ENCODE measurements around the gene TCL1B.
"Not testable (repeated sequence)": the region's sequence is repeated elsewhere in the genome, so short reads cannot be mapped to it uniquely, and the experiment has no call there.

TCL1B gene

GRCh38 chr14:95685978-95686922, at the start of gene TCL1B:
TCL1B (plus strand) TSS chr14:95686426; CDS start chr14:95686468, 42 bp downstream.
- no peak for DNase-seq (ENCODE audit: low spot score)

GRCh38 chr14:95644981-95645380, 41.2 kb upstream of the TCL1B start:
- DNase-seq (ENCODE audit: low spot score) = no peak

DNA sequence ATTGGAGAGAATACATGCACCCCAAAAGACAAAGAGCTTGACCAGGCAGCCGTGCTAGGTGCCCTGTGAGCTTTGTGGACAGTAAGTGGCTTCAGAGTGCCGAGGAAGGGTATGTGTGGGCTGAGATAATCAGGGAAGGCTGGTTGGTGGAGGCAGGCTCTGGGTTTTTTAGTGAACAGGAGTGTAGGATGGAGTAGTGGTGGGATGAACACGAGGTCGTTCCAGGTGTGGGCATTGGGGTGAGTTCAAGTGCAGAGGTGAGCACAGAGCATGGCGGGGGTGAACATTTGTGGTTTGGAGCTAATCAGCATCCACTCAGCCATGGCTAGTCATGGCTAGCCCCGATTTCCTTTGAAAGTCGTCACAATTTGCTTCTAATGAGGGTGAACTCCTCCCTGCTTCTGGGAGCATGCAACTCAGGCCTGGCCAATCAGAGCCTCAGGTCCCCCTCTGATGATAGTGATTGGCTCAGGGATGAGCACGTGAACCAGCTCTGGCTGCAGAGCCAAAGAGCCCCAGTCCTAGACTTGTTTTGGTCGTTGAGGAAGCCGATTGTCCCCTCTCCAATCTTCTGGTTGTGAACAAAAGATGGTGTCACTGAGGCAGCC, 40.7 kb upstream of the TCL1B start:
- no peak for DNase-seq (ENCODE audit: low spot score)

DNA sequence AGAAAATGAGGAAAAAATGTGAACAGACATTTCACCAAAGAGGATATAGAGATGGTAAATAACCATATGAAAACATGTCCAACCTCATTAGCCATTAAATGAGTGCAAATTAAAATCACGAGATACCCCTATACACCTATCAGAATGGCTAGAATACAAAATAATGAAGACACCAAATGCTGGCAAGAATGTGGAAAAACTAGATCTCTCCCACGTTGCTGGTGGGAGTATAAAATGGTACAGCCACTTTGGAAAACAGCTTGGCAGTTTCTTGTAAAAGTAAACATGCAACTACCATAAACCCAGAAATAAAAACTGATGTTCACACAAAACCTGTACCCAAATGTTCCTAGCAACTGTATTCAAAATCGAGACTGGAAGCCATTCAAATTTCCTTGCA, 38.3 kb upstream of the TCL1B start:
- DNase-seq (ENCODE audit: low spot score) = no peak

DNA sequence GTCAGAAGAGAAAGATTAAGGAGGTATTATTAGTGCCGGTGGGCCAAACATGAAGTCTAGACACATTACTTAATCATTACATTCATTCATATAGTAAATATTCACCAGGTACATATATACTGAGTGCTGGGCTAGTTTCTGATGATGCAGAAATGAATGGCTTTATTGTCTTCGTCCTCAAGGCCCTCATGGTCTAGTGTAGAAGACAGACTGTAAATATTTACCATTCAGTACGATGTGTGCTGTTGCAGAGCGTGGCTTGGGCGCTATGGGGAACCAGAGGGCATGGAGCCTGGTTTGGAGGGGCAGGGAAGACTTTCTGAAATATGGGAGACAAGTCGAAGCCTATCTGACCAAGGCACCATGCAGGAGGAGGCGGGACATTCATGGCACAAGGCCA, 37.0 kb upstream of the TCL1B start:
- DNase-seq (ENCODE audit: low spot score) = no peak

DNA sequence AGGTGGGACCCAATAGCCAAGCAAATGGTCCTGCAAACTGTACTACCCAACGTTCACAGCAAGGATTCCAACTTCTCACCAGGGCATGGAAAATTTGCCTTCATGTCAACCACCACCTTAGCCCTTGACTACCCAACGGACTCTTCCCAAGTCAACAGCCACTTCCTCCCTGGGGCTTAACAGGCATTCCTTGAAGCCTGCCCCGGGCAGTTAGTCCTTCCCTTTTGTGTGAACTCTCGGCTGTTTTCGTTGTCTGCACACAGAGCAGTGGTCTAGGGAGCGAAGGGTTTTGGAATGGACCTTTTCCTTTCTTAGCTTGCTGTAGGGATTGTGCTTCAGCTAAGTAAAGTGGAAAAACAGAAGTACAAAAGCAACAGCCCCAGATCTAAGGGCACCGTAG, 35.2 kb upstream of the TCL1B start:
- no peak for DNase-seq (ENCODE audit: low spot score)

GRCh38 chr14:95651821-95652583, 34.2 kb upstream of the TCL1B start:
- DNase-seq (ENCODE audit: low spot score) = no peak

- no peak for DNase-seq (ENCODE audit: low spot score)
Measured at GRCh38 chr14:95652690-95653089, 33.5 kb upstream of the TCL1B start.

DNA sequence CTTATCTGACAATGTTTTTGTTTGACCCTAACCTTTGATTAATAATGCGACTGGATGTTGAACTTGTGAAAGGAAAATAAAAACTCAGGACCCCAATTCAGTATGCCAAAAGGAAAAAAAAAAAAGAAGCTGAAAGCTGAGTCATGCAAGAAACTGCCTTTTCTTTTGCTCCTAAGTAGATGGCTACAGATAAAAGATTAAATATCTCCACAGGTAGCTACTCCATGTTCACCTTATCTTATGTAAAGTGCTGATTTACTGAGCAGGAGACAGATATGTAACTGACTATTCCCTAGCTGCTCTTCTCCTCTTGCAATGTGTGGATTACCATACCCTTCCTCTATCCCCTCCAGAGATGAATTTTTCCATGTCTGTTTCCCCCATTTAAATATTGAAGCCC, 30.8 kb upstream of the TCL1B start:
- DNase-seq (ENCODE audit: low spot score) = no peak

DNA sequence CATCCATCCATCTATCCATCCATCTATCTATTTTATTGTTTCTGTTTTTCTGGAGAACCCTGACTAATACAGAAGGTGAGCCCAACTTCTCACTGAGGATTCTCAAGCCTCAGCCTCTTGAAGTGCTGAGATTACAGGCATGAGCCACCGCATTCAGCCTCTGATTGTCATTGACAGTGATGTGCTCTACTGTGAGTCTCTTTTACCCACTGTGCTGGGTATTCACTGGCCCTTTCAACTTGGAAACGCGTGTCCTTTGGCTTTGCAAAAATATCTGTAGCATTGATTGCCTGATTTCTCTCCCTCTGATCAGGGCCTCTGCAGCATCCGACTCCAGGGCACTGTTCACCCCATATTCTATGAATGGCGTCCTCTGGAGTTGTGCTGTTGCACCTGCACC, 29.6 kb upstream of the TCL1B start:
- no peak for DNase-seq (ENCODE audit: low spot score)

DNA sequence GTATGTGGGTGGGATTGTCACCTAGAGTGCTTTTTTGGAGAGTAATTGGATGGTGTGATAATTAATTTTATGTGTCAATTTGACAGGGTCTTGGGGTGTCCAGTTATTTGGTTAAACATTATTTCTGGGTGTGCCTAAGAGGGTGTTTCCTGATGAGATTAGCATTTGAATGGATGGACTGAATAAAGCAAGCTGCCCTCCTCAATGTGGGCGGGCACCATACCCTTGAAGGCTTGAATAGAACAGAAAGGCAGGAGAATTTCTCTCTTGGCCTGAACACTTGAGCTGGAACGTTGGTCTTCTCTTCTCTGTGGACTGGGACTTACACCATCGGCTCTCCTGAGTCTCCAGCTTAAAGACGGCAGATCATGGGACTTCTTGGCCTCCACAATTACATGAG, 28.8 kb upstream of the TCL1B start:
- no peak for DNase-seq (ENCODE audit: low spot score)

GRCh38 chr14:95659293-95659989, 26.8 kb upstream of the TCL1B start:
- no peak for DNase-seq (ENCODE audit: low spot score)

DNA sequence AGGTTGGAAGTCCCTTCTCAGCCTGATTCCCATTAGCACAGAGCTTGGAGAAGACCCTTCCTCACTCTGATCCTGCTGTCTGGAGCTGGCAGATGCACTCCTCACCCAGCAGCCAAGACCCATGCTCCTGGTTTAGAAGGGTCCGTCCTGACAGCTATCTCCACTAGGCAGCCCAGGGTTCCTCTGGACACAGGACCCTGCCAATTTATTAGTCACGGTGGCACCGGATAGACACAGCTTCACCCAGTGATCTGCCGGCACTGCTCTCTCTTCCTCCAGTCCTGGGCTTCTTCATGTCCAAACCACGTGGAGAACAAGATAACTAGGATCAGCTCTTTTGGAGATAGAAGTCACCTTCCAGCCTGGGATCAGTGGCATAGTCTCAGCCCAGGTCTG, 26.2 kb upstream of the TCL1B start:
- no peak for DNase-seq (ENCODE audit: low spot score)

DNA sequence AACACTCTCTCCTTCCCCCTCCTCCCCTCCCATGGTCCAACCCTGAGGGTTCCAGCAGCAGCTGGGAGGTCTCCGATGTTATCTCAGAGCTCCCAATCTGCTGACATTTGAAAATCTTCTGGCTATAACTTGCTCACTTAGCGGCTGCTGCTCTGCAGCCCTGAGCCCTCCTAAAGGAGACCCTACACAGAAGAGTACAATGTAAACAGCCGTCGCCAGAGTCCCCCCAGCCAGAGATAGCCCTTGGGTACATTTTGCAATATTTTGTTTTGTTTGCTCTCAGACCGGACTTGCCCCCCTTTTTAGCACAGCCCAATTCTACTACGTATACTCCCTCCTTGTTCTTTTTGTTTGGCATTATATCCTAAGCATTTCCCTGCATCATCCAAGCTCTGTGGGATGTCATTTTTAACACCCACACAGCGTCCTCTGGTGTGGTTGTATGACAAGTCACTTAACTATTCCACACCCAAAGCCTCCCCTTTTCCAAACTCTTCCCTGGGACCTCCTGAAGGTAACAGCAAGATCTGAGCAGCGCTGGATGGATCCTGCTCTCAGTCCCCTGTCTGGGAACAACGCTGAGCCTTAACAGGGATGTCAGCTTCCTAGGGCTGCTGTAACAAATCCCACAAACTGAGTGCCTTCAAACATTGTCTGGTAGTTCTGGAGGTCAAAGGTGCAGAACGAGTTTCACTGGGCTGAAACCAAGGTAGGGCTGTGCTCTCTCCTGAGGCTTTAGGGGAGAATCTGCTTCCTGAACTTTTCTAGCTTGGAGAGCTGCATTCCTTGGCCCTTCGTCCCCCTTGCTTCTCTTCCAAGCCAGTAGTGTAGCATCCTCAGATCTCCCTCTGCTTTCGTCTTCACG, 25.3 kb upstream of the TCL1B start:
- no peak for DNase-seq (ENCODE audit: low spot score)

DNA sequence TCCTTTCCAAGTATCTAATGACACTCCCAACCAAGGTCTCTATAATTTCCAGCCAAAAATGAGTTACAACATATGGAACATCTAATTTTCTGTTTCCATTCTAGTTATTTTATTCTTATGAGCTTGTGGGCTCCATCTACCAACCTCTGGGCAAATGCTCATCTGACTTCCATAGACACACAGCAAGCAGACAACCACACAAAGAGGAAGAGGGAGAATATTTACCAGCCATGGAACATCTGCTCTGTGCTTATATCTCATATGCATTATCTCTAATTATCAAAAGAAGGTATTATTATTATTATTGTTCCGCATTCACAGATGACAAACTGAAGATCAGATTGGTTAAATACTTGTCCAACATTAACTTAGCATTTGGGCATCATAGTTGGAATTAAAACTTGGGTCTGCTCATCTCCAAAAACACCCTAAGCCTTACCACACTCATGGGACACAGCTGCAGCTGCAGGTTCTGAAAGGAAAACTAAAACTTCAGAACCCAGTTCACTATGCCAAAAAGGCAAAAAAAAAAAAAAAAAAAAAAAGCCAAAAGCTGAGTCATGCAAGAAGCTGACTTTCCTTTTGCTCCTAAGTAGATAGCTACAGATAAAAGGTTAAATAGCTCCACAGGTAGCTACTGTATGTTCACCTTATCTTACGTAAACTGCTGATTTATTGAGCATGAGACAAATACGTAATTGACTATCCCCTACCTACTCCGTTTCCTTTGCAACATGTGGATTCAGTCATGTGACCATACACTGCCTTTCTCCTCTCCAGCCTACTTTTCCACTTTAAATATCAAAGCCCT, 23.6 kb upstream of the TCL1B start:
- DNase-seq (ENCODE audit: low spot score) = no peak

- no peak for DNase-seq (ENCODE audit: low spot score)
Measured at GRCh38 chr14:95663226-95663797, 22.9 kb upstream of the TCL1B start.

DNA sequence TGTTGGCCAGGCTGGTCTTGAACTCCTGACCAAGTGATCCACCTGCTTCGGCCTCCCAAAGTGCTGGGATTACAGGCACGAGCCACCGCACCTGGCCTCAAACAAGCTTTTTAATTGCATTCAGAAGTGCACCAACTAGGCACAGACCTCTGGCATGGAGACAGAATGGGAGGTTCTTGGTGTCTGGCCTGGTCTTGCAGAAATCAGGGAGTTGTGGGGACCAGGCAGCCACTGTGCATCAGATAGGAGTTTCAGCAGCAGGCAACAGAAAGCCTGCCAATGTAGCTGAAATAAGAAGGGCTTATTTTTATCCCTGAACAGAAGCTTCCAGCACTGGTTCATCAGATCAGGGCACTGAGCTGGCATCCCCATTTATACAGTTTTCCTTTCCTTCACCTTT, 22.2 kb upstream of the TCL1B start:
- no peak for DNase-seq (ENCODE audit: low spot score)

GRCh38 chr14:95664546-95664945, 21.7 kb upstream of the TCL1B start:
- DNase-seq (ENCODE audit: low spot score) = no peak

DNA sequence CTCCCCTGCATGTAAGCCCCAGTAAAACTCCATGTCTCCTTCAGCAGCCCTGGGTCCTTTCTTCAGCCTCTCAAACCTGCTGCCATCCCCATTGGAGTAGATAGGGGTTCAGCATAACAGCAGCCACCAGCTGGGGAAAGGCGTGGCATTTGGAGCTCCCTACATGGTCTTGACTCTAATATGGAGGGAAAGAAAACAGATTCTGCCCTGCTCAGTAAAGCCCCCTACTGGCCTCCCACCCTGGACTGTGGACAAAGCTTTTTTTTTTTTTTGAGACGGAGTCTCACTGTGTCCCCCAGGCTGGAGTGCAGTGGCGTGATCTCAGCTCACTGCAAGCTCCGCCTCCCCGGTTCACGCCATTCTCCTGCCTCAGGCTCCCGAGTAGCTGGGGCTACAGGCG, 20.7 kb upstream of the TCL1B start:
- not testable (repeated sequence) for DNase-seq (ENCODE audit: low spot score)

DNA sequence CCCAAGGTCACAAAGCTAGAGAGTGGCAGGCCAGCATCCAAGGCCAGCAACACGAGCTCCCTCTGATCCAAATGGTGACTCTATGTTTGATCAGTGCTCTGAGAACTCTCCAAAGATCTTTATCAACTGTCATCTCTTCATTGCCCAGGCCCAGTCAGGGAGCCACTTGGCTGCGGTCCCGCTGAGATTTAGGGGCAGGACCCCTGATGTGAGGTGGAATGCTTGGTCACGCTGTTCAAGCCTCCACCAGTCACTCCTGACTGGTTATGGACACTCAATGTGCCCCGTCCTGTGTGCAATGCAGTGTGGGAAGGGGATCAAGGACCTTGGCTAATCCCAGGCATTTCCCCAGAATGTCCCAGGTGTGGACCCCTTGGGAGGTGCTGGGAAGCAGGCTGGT, 19.8 kb upstream of the TCL1B start:
- no peak for DNase-seq (ENCODE audit: low spot score)
